Measurements from ENCODE around the gene SEMA5B. TPM values are rescaled to one million over a fixed set of nuclear protein-coding genes. Genes with fewer than 3 reads are reported as not detected.

The SEMA5B gene
- total RNA-seq, 1 experiment from 2014 or later = 9.4 TPM

DNA sequence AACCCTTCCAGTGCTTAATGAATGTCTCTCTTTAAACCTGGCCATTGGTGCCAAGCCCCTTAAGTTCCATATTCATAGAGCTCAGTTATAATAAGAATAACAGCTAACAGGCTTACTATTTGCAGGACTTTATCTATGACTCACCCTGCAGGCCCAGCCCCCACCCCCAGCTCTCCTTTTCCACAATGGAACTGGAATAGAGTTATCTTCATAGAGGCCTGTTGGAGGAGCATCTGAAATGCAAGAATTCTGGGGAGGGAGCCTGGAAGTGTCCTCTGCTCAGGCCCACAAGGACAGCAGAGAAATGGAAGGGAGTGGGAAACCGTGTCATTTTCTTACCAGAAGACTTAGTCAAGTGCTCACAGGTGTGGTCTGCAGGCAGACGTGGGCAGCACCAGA, 52.8 kb downstream of the SEMA5B start:
- Histone ChIP-seq H3K79me2 (ENCODE audit: insufficient read depth, low read length) (no peaks in the 10 kb centered on the region), H4K91ac (ENCODE audit: insufficient read length, low read depth, low read length) (no peak overlapping the region), H3K23me2 (ENCODE audit: insufficient read length, low read depth, low read length, poor library complexity, severe bottlenecking) (no peaks in the 10 kb centered on the region), H3K18ac (ENCODE audit: insufficient read length, low read depth, low read length) (no peak overlapping the region), H4K20me1 (ENCODE audit: control insufficient read depth, insufficient read depth, insufficient read length) (peaks cover 2% of the 10 kb centered on the region), H3T11ph (ENCODE audit: low read length) (no peak overlapping the region), H2AFZ (ENCODE audit: low read length) (no peak overlapping the region), H3K79me1 (ENCODE audit: insufficient read depth, low read depth, low read length, poor library complexity, severe bottlenecking) (no peaks in the 10 kb centered on the region), H3K14ac (ENCODE audit: insufficient read depth, low read length) (no peak overlapping the region), H2AK5ac (ENCODE audit: insufficient read length, low read length) (no peak overlapping the region), H3K4ac (ENCODE audit: low read depth, low read length) (no peak overlapping the region), H3K27ac (ENCODE audit: insufficient read length, low read depth, low read length) (no peak overlapping the region), H3K56ac (ENCODE audit: insufficient read length, low read depth, low read length) (no peak overlapping the region), H2BK5ac (ENCODE audit: insufficient read length, low read length) (no peak overlapping the region), H3K4me2 (ENCODE audit: insufficient read depth, insufficient read length, low read length) (no peak overlapping the region), H2BK15ac (ENCODE audit: low read depth, low read length) (no peak overlapping the region), H3K9me3 (ENCODE audit: control insufficient read depth, low read depth, low read length) (no peaks in the 10 kb centered on the region), H2BK20ac (ENCODE audit: low read depth, low read length, poor library complexity, severe bottlenecking) (no peak overlapping the region), H2BK120ac (ENCODE audit: low read depth, low read length, poor library complexity, severe bottlenecking) (no peak overlapping the region), H3K23ac (ENCODE audit: insufficient read length, low read depth, low read length) (no peak overlapping the region), H3K27me3 (ENCODE audit: insufficient read depth, low read length) (no peaks in the 10 kb centered on the region), H2BK12ac (ENCODE audit: insufficient read length, low read depth, low read length) (no peak overlapping the region), H3K4me1 (ENCODE audit: insufficient read depth, low read length) (peaks cover 13% of the 10 kb centered on the region; the same call in 1 of the 2 replicates), H4K8ac (replicated peaks; ENCODE audit: insufficient read length, low read depth, low read length) (no peak overlapping the region), H4K5ac (ENCODE audit: insufficient read length, low read depth, low read length) (no peak overlapping the region), H3K9ac (ENCODE audit: extremely low read depth, insufficient read length, low read length) (no peak overlapping the region)
- Mint-ChIP-seq H3K4me1 (peaks cover 59 to 62% of the 10 kb centered on the region in 2 experiments), H3K36me3 (ENCODE audit: insufficient read depth in 1 of 3, low read depth in 3 of 3) (no peaks in the 10 kb centered on the region; a peak in 2 of 7 replicates), H3K27me3 (ENCODE audit: low read depth) (peaks cover 12% of the 10 kb centered on the region), H3K4me3 (peak overlapping the region; percentile 9 to 45; a peak in 2 of 5 replicates), H3K27ac (peak overlapping the region in 2 of 3 experiments; percentile 69 to 78; a peak in 3 of 7 replicates), H3K9me3 (no peaks in the 10 kb centered on the region)
- WGBS (ENCODE audit: extremely low coverage, insufficient read length, low lambda C conversion rate) = no CpG with 5 or more reads among the region's 2 CpGs
- no peak for DNase-seq
- TF ChIP-seq, protein P1, sequence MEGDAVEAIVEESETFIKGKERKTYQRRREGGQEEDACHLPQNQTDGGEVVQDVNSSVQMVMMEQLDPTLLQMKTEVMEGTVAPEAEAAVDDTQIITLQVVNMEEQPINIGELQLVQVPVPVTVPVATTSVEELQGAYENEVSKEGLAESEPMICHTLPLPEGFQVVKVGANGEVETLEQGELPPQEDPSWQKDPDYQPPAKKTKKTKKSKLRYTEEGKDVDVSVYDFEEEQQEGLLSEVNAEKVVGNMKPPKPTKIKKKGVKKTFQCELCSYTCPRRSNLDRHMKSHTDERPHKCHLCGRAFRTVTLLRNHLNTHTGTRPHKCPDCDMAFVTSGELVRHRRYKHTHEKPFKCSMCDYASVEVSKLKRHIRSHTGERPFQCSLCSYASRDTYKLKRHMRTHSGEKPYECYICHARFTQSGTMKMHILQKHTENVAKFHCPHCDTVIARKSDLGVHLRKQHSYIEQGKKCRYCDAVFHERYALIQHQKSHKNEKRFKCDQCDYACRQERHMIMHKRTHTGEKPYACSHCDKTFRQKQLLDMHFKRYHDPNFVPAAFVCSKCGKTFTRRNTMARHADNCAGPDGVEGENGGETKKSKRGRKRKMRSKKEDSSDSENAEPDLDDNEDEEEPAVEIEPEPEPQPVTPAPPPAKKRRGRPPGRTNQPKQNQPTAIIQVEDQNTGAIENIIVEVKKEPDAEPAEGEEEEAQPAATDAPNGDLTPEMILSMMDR (conservative IDR thresholded peaks at IDR 0.05) = no peak

All from H9 (cell line).